HG03469 (cell line): ENCODE data around the gene CCNG2.

Source experiments
- ATAC-seq: cut with Tn5 transposase; IDR thresholded peaks from one replicate; pipeline ENCODE4 v1.9.1; 2021; ENCODE audit warnings: mild to moderate bottlenecking, moderate library complexity, moderate number of reproducible peaks; ENCODE audit not compliant: unreplicated experiment

Gene CCNG2

DNA sequence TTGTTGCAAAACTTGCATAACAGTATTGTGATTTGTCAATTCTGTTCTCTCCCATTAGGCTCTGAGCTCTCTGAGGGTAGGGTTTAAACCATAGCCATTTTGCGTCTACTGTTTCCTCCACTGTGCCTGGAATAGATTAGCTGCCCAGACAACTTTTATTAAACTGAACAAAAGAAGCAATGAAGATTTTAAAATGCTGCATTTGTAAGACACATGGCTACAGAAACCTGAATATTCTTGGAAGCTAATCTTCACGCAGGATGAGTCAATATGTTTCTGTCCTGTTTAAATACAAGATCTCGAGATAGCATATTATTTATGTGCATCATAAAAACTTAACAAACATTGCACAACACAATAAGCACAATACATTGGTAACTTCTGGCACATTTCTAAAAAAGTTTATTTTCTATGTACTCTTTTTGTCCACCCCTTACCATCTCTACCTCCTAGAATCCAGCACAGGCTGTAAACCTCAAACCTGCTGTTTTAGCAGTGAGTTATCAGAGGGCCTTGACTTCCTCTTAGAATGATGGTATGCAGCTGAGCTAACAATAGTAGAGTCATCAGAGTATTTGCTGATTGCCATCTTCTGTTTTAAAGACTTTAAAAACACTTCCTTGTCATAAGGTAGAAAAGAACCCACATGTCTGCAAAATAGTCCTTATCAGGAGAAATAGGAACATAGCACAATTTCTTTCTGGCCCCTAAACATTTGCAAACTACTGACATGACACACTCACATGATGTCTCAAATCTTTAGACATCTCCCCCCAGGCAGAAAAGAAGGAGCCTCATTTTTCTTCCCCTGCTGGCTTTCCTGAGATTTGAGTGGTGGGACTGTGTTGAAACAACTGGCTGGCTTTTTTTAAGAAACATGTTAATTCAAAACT lies 10.6 kb upstream of the CCNG2 start:
- ATAC-seq: no peak

GRCh38 chr4:77147079-77147782 lies 9.8 kb upstream of the CCNG2 start:
- ATAC-seq: no peak

DNA sequence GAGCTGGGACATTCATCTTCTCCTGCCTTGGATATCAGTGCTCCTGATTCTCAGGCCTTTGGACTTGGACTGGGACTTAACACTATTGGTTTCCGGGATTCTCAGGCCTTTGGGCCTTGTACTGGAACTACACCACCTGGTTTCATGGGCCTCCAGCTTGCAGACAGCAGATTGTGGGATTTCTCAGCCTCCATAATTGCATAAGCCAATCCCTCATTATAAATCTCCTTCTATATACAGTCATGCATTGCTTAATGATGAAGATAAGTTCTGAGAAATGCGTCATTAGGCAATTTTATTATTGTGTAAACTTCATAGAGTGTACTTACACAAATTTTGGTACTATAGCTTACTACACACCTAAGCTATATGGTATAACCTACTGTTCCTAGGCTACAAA lies 8.9 kb upstream of the CCNG2 start:
- no peak for ATAC-seq

DNA sequence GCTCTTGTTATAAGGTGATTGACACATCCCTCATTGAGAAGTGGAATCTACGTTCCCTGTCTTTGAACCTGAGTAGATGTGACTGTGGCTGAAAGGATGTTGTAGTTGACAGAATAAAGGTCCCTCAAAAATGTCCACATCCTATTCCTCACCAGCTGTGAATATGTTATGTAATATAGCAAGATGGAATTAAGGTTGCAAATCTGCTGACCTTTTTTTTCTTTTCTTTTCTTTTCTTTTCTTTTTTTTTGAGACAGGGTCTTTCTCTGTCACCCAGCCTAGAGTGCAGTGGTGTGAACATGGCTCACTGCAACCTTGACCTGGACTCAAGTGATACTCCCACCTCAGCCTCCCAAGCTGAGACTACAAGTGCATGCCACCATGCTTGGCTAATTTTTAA lies 7.2 kb upstream of the CCNG2 start:
- no peak for ATAC-seq

GRCh38 chr4:77151241-77151640 lies 5.8 kb upstream of the CCNG2 start:
- no peak for ATAC-seq

- no peak for ATAC-seq
Measured at GRCh38 chr4:77152421-77152820, 4.6 kb upstream of the CCNG2 start.

DNA sequence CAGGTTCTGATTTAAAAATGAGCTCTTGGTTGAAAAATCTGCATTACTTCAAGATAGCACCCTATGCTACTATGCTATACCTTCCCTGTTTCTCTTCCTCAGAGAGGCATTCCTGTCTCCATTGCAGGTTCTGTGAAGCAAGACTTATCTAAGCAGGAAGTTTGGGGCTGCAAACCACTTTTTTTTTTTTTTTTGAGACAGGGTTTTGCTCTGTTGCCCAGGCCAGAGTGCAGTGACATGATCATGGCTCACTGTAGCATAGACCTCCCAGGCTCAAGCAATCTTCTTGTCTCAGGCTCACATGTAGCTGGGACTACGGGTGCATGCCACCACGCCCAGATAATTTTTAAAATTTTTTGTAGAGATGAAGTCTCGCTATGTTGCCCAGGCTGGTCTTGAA lies 4.0 kb upstream of the CCNG2 start:
- ATAC-seq: no peak

GRCh38 chr4:77154065-77154464 lies 2.9 kb upstream of the CCNG2 start:
- ATAC-seq: no peak

DNA sequence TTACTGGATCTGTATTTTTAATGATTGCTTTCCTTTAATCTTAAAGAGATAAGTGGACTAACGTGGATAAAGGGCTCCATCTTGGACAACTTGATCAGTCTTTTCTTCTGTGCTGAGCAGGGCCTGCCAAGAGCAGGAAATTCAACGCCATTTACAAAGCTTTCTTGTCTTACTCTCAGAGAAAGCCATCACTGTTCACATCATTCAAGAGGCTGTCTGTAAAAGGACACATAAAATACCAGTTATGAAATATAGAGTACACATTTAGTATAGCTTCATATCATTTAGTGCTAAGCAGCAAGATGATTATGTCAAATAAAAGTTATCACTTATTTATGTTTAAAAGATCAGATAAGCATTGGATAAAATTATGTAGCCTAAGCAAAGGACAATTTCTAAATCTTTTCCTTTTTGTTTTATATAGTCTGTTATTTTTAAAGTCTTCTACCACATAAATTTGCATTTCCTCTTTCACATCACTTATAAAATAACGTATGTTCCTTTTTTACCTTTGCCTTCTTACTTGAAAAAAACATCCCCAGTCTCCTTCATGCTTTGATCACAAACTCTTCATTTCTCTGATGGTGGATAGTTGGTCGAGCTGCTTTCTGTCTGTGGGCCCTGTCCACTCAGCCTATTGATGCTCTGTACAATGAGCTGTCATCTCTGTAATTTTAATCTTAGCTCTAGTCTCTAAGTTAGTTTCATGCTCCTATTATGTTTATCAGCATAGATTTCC lies 2.1 kb upstream of the CCNG2 start:
- no peak for ATAC-seq

DNA sequence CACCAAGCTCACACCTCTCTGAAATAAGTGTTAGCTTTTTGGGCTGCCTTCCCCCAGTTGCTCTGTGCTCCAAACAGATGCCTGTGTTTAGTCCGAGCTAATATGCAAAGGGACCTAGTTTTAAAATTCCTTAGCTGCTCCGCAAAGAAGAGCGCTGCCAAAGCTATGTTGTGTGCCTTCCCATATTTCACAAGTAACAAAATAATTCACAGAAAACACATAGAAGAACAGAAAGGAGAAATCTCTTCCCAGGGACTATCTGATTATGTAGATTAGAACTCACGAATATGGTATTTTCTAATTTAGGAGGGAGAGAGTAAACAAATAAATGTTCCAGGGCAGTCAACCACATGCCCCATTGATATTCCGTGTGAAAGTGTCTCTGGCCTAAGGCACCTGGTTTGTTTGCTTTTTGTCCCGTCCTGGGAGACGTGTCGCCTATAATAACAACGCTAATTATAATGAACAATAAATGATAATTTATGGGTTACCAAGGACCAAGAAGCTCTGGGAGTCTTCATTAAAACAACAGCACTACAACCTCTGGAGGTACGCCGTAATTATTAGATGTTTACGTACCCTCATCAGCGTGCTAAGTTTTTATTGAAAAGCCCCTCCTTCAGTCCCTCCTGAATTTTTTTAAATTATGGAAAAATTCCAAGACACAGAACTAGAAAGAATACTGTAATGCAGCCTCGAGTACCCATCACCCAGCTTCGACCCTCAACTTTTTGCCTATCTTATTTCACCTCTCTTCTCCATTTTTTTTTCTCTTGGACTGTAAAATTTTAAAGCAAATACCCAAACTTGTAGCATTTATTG lies 1.2 kb upstream of the CCNG2 start:
- no peak for ATAC-seq

GRCh38 chr4:77156533-77156911 lies 485 bp upstream of the CCNG2 start:
- ATAC-seq: peak; percentile 87

GRCh38 chr4:77157859-77158486 lies 966 bp downstream of the CCNG2 start:
- peak; percentile 24 for ATAC-seq

- ATAC-seq: no peak
Measured at GRCh38 chr4:77158487-77158861, 1.5 kb downstream of the CCNG2 start.

DNA sequence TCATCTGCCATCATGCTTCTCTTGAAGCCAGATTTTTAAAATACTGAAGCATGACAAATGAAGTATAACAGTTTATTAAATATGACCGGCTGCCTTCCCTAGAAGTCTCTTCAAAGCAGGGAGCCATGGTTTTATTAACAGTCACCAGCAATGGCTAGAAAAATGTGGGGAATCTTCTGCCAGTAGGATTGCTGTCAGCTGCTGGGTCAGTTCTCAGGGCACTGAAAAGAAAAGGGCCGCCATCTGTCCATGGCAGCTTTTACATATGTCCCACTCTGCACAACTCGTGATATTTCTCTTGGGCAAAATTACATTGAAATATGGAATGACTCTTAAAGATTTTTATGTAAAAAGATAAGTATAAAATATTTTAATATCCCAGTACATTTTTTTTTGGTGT lies 2.8 kb downstream of the CCNG2 start:
- ATAC-seq: no peak

DNA sequence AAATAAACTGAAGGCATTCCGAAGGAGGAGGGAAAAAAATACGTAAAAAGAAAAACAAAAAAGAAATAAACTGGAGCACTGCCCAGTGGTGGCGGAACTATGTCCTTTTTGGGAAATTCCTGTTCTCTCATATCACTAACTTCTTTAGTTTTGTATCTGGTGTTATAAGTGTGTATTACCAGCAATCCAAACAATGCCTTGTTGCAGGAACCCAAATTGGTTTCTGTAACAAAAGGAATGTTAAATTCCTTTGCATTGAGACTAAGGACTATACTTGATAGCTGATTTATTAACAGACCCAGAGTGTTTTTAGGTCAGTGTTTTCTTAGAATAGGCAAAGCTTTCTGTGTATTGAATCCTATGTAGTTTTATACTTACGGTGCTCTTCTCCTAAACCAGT lies 6.6 kb downstream of the CCNG2 start:
- ATAC-seq: no peak

DNA sequence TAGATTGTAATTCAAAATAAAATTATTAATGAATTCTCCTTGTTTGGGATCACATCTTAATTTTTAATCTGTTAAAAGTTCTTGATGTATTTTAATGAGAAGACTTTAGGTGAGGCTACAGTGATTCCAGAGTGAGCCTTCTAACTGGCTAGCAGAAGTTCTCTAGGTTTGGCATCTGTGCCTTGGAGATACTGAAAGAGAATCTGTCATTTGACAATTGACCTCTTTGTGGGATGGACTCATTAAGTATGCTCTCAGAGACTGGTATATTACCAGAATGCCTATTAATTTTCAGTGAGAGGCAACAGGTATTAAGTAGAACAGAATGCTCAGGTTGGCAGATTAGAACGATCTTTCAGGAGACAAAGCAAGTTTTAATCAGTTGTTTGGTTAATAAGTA lies 10.2 kb downstream of the CCNG2 start:
- ATAC-seq: no peak

DNA sequence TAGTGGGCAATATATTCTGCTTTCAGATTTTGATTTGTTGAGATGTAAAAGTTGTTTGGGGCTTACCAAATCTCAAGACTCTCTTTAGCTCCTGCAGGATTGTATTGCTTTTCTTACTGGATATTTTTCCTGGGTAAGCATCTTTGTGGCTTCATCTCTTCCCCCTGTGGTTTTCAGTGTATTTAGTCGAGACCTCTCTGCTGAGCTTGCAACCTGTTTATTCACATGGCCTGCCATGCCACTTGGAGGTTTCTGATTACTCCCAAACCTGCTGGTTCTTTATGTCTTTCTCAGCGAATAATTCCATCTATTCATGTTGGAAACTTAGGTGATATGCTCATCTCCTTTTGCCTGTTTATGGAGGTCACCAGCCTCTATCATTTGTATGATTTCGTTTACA lies 10.9 kb downstream of the CCNG2 start:
- no peak for ATAC-seq

- no peak for ATAC-seq
Measured at GRCh38 chr4:77169481-77169880, 12.5 kb downstream of the CCNG2 start.

- no peak for ATAC-seq
Measured at GRCh38 chr4:77170926-77171325, 13.9 kb downstream of the CCNG2 start.

DNA sequence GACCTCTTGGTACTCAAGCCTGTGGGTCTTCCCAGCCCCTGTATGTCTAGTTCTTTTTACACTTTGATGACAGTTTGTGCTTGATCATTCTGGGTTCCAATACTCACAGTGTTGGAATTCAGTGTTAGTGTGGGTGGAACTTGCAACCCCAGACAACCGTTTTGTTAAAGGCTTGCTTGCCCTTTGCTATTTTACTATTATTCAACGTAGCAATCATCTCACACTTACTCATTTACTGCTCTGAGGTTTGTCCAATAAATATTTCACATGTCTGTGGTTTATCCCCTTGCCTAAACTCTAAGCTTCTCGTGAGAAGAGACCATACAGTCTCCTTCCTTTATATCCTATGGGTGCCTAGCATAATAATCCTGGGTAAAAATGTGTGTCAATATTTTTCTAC lies 15.3 kb downstream of the CCNG2 start:
- ATAC-seq: no peak
